A549 treated with CpdA at 1 μM for 4 hours (cell line): Measurements from ENCODE around the gene PRKAG1. TPM values are rescaled to one million over a fixed set of nuclear protein-coding genes. Genes with fewer than 3 reads are reported as not detected.

Source experiments
- total RNA-seq: library from RNA; stranded (reverse); fragments of 200-300 nt; extraction: Qiagen RNA extraction; gene quantifications from 5 replicates; pipeline ENCODE4 v1.2.3, GENCODE V29; 2022; ENCODE audit warnings: low read depth

The PRKAG1 gene
- 43.3 to 50.6 TPM (median 44.3 TPM) in 5 replicates for total RNA-seq

GRCh38 chr12:49018261-49019119 is at the start of gene PRKAG1:
PRKAG1 (minus strand) TSS chr12:49018776; CDS start chr12:49018740, 36 bp downstream.

GRCh38 chr12:49060237-49061156 is 41.9 kb upstream of the PRKAG1 start, which contains the start of gene KMT2D:
KMT2D (minus strand) TSS chr12:49060794; CDS start chr12:49055324, 5,470 bp downstream.

GRCh38 chr12:48999371-49000131 is 19.0 kb downstream of the PRKAG1 start, which contains the start of gene DDN:
DDN (minus strand) TSS chr12:48999375; CDS start chr12:48999287, 88 bp downstream.

GRCh38 chr12:48978291-48978740 is 40.3 kb downstream of the PRKAG1 start, which contains the start of gene WNT1:
WNT1 (plus strand) TSS chr12:48978322; CDS start chr12:48978651, 329 bp downstream.

GRCh38 chr12:48957141-48958048 is 61.2 kb downstream of the PRKAG1 start, which contains the start of gene ARF3:
ARF3 (minus strand) TSS chr12:48957487; CDS start chr12:48941095, 16,392 bp downstream.

Other genes starting within 250 kb of the PRKAG1 start
- gene ADCY6, start 229.7 kb downstream of the PRKAG1 start, total RNA-seq: 11.0 to 17.3 TPM (median 14.5 TPM) in 5 replicates
- 26.8 to 42.5 TPM (median 33.5 TPM) in 5 replicates for gene CACNB3, start 200.3 kb downstream of the PRKAG1 start, total RNA-seq
- gene DDX23, start 166.6 kb downstream of the PRKAG1 start, total RNA-seq: 88.3 to 94.1 TPM (median 90.0 TPM) in 5 replicates
- 18.7 to 26.5 TPM (median 19.9 TPM) in 5 replicates for gene RND1, start 152.9 kb downstream of the PRKAG1 start, total RNA-seq
- 46.4 to 62.3 TPM (median 57.0 TPM) in 5 replicates for gene FKBP11, start 93.3 kb downstream of the PRKAG1 start, total RNA-seq
- 116 to 162 TPM (median 157 TPM) in 5 replicates for gene ARF3, start 61.3 kb downstream of the PRKAG1 start, total RNA-seq
- gene WNT10B, start 47.0 kb downstream of the PRKAG1 start, total RNA-seq: 1.8 to 2.7 TPM (median 2.4 TPM) in 5 replicates
- gene WNT1, start 40.5 kb downstream of the PRKAG1 start, total RNA-seq: 0.07 TPM in 1 of 5 replicates, not detected in the others
- 0.64 to 0.74 TPM (median 0.66 TPM) in 5 replicates for gene DDN, start 19.4 kb downstream of the PRKAG1 start, total RNA-seq
- gene KMT2D, start 42.0 kb upstream of the PRKAG1 start, total RNA-seq: 32.8 to 47.2 TPM (median 40.1 TPM) in 5 replicates
- 5.1 to 6.3 TPM (median 5.6 TPM) in 5 replicates for gene RHEBL1, start 51.2 kb upstream of the PRKAG1 start, total RNA-seq
- not detected in 5 replicates for gene DHH, start 76.0 kb upstream of the PRKAG1 start, total RNA-seq
- 10.6 to 16.5 TPM (median 15.7 TPM) in 5 replicates for gene LMBR1L, start 92.1 kb upstream of the PRKAG1 start, total RNA-seq
- gene TUBA1B, start 112.6 kb upstream of the PRKAG1 start, total RNA-seq: 2,156 to 2,553 TPM (median 2,429 TPM) in 5 replicates
- 169 to 204 TPM (median 193 TPM) in 5 replicates for gene TUBA1A, start 170.3 kb upstream of the PRKAG1 start, total RNA-seq
- gene TUBA1C, start 246.3 kb upstream of the PRKAG1 start, total RNA-seq: 1,814 to 2,090 TPM (median 1,891 TPM) in 5 replicates